HPDE6-E6E7 (cell line): ENCODE measurements around the gene UHRF1.
A peak's percentile ranks its signal among the peaks of the same experiment; 100 is the strongest.
"Not testable (repeated sequence)": the region's sequence is repeated elsewhere in the genome, so short reads cannot be mapped to it uniquely, and the experiment has no call there.

Experiments
- DNase-seq: peaks from one replicate; pipeline ENCODE4 v3.0.0; 2011; ENCODE audit warnings: missing footprints; ENCODE audit errors: extremely low spot score

UHRF1 gene

GRCh38 chr19:4935444-4935843, 26.1 kb downstream of the UHRF1 start:
- no peak for DNase-seq

DNA sequence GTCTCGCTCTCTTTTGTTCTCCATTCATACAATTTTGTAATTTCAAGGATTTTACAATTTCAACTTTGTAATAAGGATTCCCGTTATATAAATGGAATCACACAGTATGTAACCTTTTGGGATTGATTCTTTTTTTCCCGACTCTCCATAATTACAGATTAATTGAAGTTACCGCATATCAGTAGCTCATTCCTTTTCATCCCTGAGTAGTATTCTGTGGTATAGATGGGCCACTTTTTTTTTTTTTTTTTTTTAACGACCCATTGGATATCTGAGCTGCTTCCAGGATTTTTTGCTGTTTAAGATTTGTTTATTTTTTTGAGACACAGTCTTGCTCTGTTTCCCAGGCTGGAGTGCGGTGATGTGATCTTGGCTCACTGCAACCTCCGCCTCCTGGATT, 27.8 kb downstream of the UHRF1 start:
- DNase-seq = no peak

DNA sequence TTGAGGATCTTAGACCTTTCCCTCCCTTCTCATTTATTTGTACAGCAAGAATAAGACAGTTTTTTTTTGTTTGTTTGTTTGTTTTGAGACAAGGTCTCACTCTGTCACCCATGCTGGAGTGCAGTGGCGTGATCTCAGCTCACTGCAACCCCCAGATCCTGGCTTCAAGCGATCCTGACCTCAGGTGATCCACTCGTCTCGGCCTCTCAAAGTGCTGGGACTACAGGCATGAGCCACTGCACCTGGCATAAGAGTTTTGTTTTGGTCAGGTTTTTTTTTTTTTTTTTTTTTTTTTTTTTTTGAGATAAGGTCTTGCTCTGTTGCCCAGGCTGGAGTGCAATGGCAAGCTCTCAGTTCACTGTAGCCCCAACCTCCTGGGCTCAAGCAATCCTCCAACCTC, 29.2 kb downstream of the UHRF1 start:
- DNase-seq = not testable (repeated sequence)

GRCh38 chr19:4939466-4939865, 30.2 kb downstream of the UHRF1 start:
- no peak for DNase-seq

DNA sequence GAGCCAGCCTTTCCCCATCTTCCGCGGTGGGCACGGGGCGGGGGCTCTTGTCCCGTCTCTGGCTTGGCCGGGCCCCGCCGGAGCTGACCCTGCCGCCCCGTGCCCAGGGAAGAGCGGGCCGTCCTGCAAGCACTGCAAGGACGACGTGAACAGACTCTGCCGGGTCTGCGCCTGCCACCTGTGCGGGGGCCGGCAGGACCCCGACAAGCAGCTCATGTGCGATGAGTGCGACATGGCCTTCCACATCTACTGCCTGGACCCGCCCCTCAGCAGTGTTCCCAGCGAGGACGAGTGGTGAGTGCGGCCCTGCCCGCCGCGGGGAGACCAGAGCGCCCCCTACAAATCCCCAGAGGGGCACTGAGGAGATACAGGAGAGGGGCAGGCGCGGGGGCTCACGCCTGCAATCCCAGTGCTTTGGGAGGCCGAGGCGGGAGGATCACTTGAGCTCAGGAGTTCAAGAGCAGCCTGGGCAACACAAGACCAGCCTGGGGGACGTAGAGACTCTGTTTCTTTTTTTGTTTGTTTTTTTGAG, 32.4 kb downstream of the UHRF1 start:
- not testable (repeated sequence) for DNase-seq

GRCh38 chr19:4950650-4951049, 41.3 kb downstream of the UHRF1 start:
- not testable (repeated sequence) for DNase-seq

GRCh38 chr19:4951656-4952055, 42.4 kb downstream of the UHRF1 start:
- no peak for DNase-seq

GRCh38 chr19:4952945-4953344, 43.6 kb downstream of the UHRF1 start:
- DNase-seq = no peak

DNA sequence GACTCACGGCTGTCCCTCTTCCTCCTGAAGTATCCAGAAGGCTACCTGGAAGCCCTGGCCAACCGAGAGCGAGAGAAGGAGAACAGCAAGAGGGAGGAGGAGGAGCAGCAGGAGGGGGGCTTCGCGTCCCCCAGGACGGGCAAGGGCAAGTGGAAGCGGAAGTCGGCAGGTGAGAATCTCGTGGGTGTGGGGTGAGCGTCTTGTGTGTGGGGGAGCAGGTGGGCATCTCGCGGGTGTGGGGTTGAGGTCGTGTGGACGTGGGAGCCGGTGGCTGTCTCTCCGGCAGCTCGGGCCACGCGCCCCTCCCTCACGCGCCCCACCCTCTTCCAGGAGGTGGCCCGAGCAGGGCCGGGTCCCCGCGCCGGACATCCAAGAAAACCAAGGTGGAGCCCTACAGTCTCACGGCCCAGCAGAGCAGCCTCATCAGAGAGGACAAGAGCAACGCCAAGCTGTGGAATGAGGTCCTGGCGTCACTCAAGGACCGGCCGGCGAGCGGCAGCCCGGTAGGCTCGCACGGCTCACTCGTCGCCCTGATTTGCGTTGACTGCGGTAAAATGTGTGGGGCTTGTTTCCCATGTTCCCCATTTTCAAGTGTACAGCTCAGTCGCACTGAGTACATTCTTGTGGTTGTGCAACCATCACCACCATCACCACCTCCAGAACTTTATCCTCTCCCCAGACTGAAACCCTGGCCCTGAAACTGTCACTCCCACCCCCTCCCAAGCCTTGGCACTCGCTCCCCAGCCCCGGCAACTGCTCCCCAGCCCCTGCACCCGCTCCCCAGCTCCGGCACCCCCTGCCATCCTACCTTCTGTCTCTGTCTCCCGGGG, 45.2 kb downstream of the UHRF1 start:
- DNase-seq = not testable (repeated sequence)

- no peak for DNase-seq
These were observed 46.0 kb downstream of the UHRF1 start for GRCh38 chr19:4955274-4955673.

- no peak for DNase-seq
These were observed 48.7 kb downstream of the UHRF1 start for GRCh38 chr19:4957981-4958380.

DNA sequence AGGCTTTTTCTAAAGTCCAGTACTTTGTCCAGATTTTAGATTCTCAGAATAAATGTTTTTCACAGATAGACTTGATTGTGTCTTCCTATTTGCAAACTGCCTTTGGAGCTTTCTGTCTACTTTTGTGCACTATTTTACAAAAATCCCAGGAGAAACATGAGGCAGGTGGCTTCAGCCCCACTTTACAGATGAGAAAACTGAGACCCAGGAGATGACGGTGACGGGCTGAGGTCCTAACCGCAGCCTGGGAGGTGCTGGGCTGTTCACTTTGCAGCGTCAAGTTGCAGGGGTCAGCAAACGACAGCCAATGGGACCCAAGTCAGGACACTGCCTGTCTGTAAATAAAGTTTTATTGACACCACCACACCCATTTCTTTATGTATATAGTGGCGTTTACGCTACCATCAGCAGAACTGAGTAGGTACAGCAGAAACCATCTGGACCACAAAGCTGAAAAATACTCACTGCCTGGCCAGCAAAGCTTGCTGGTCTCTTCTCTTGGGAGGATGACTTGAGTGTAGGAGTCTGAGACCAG, 52.9 kb downstream of the UHRF1 start:
- DNase-seq = no peak

DNA sequence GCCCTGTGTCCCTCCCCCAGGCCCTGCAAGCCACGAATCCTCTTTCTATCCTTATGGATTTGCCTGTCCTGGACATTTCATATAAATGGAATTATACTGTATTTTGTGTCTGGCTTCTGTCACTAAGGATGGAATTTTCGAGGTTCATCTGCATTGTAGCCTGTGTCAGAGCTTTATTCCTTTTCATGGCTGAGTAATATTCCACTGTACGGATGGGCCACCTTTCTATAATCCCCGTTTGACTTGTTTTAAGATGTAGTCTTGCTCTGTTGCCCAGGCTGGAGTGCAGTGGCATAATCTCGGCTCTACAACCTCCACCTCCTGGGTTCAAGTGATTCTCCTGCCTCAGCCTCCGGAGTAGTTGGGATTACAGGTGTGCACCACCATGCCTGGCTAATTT, 55.8 kb downstream of the UHRF1 start:
- no peak for DNase-seq

GRCh38 chr19:4966591-4966990, 57.3 kb downstream of the UHRF1 start:
- DNase-seq = no peak

DNA sequence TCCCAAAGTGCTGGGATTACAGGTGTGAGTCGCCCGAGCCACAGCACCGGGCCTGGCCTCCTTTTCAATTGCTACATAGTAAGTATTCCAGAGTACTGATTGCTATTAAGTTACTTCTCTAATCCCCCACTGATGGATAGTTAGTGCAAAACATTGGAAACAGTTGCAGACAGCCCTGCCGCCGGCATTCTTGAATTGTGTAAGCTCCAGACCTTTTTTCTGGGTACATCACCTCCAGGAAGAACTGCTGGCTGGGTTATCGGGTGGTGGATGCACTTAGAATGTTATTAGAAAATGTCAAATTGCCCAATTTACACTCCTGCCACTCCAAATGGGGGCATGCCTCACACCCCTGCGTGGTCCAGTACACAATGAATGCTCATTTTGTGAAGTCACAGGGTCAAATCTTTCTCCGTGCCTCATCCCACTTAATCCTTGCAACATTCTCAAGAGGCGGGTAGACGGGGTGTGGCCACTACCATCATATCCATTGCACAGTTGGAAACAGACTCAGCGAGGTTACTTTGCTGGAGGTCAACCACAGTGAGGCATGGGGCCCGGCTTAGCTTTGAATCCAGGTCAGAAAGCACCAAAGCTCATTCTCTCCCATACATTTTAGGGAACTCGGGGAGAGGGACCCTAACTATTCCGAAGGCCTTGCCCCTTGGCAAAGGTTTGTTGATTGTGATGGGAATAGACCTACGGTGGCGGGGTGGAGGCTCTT, 58.6 kb downstream of the UHRF1 start:
- no peak for DNase-seq

DNA sequence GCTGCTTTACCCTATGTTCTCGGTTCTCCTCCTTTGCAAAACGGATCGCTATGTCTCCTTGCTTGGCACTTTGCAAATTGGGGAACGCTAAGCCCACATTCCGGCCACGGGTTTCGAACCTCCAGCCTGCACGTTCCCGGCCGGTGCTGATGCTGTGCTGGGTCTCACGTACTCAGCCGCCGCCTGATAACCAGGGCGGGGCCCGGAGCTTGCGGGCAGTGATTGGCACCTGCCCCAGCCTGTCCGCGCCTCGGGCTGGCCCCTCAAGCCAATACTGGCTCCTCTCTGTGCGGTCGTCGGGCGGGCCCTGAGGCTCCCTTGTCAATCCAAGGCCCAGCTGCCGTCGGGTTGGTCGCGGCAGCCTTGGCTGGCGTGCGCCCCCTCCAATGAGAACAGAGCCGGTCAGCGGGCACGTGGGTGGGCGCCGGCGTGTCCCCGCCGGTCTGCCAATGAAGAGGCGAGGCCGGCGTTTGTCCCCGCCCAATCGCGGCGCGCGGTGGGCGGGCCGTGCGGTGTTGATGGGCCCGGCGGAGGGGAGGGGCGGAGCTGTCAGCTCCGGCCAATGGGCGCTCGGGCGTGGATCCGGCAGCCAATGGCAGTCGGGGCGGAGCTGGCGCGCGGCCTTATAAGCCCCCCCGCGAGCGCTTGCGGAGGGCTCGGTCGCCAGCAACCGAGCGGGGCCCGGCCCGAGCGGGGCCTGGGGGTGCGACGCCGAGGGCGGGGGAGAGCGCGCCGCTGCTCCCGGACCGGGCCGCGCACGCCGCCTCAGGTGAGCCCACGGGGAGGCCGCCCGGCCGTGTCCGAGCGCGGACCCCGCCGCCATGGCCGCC, 59.4 kb downstream of the UHRF1 start, which contains the start of gene KDM4B:
KDM4B (plus strand) TSS at position 652 of the 830 bp plus-strand sequence. CDS start 63,778 bp downstream, outside the sequence.
- DNase-seq = peak; percentile 99

- DNase-seq = no peak
These were observed 60.0 kb downstream of the UHRF1 start for GRCh38 chr19:4969292-4969771.

DNA sequence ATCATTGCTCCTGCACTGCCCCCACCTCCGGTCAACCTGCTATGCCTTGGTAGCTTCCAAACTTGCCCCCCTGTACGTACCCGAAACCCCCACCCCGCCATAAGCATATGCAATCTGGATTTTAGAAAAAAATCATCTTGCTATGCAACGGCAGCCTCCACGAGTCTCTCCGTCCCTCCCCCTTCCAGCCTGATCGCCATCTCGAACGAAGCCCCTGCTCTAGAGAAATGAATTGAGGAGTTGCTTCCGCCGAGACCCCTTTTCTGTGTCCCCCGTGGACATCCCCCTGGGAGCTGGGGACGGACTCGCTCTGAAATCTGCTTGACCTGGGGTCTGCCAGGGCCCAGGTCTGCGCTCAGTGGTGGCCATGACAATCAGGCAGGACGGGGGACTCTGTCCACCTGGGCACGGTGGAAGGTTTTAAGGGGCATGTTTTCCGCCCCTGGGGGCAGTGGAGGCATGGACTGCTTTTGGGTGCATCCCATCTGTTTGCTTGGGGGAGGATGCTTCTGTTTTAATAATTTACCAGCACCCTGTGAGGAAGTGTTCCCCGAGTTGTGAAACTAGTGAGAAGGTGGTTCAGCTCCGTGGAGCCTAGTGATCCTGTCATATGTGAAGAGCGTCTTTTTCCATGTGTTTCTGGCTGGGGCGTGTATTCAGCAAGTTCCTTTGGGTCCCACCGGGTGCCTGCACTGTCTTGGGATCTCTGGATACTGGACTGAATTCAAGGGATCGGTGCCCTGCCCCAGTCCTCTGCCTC, 60.7 kb downstream of the UHRF1 start:
- peak; percentile 20 for DNase-seq

GRCh38 chr19:4970558-4971423, 61.5 kb downstream of the UHRF1 start:
- no peak for DNase-seq

DNA sequence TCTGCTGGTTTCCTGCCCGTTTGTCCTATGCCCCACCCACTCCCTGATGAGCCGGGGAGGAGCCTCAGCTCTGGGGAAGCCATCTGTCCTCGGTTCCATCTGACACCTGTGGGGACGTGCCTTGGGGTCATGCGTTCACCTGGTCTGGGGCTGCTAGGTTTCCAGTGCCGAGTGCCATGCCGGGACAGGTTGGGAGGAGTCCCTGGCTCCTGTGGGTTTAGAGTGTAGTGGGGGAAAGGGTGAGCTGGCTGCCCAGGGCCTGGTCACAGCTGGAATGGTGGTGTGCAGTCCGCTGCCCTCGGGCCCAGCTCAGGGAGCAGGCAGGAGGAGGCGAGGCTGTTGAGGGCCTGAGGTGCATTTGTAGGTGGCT, 62.1 kb downstream of the UHRF1 start:
- DNase-seq = peak; percentile 66
